Peyer's patch (tissue), 4 donors: ENCODE measurements around the gene SIRPA. TPM values are rescaled to one million over a fixed set of nuclear protein-coding genes. Genes with fewer than 3 reads are reported as not detected.

Experiments
- DNase-seq, 3 donors: peaks; one replicate each; pipeline ENCODE4 v3.0.0-alpha.2; 2017 to 2019
- H3K27ac ChIP-seq, 4 donors: fragments of 200-600 bp; sonication (generic); one replicate each; pipeline ENCODE4 v1.5.1; 2016 to 2019
- H3K27me3 ChIP-seq, 2 donors: fragments of 200-600 bp; sonication (generic); one replicate each; pipeline ENCODE4 v1.5.1; 2019
- H3K36me3 ChIP-seq, 3 donors: fragments of 200-600 bp; sonication (generic); one replicate each; pipeline ENCODE4 v1.5.1; 2016 to 2019
- H3K4me1 ChIP-seq, 4 donors: fragments of 200-600 bp; sonication (generic); one replicate each; pipeline ENCODE4 v1.5.1; 2016 to 2019
- H3K4me3 ChIP-seq, 4 donors: fragments of 200-600 bp; sonication (generic); 1 replicate in 3 of 4; 2 replicates in 1 of 4; pipeline ENCODE4 v1.5.1; 2016 to 2019; ENCODE audit warnings: mild to moderate bottlenecking in 1 of 4
- H3K9me3 ChIP-seq, 4 donors: fragments of 200-600 bp; sonication (generic); one replicate each; pipeline ENCODE4 v1.5.1; 2016 to 2019; ENCODE audit warnings: mild to moderate bottlenecking in 1 of 4
- CTCF ChIP-seq, 6 experiments: fragments of 450-650 bp in 4 of 6; fragments of 200-600 bp in 2 of 6; sonication (generic) in 1 of 6; IDR thresholded peaks; one replicate each; pipeline ENCODE4 v1.5.1; 2017 to 2019; ENCODE audit warnings: antibody characterized with exemption in 6 of 6, mild to moderate bottlenecking in 3 of 6, moderate library complexity in 1 of 6
- POLR2A ChIP-seq, 2 donors: fragments of 450-650 bp; IDR thresholded peaks; one replicate each; pipeline ENCODE4 v1.5.1; 2017; ENCODE audit warnings: antibody characterized with exemption in 2 of 2, mild to moderate bottlenecking in 2 of 2, moderate library complexity in 2 of 2
- total RNA-seq, 4 donors: library from RNA; depleted of rRNA; stranded (reverse); fragments of >200 nt; gene quantifications; one replicate each; pipeline ENCODE4 v1.1.0, GENCODE V29; 2016

SIRPA gene
- total RNA-seq, 4 donors from 2014 or later = 18.2 to 38.2 (median 26.3) TPM

DNA sequence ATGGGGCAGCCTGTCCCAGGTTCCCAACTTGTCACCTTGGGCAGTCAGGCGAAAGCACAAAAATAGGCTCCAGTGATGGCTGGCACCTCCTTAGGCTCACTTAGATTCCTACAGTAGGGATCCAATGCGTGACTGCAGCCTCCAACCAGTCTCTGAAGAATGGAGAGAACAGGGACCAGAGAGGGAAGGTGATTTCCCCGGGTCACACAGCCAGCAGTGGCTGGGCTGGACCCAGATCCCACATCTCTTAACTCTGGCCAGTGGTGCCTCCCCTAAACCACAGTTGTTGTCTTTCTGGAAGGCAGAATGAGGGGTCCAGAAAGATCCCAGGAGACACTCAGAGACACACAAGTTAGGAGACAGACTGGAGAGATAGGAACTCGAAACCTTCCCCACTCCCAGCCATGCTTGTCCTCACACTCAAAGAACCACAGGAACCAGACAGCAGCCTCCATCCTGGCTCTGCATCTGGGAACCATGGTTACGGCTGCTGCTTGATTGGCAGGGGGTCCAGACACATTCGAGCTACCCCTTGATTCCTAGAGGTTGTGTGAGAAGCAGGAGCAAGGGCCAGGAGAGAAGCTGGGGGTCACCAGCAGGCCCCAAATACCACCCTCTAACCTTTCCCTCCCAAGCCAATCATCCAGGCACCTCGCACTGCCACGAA is 33.1 kb upstream of the SIRPA start:
- no peak for DNase-seq
- no peak for TF ChIP-seq POLR2A (IDR thresholded peaks at IDR 0.05)
- TF ChIP-seq CTCF (IDR thresholded peaks at IDR 0.05) = no peak
- no peak overlapping the region for H3K4me3 ChIP-seq
- peak overlapping the region in 1 of 4 donors; percentile 45 for H3K27ac ChIP-seq
- H3K4me1 ChIP-seq = peaks cover 0 to 8% (median 0%) of the 10 kb centered on the region in 4 donors
- H3K36me3 ChIP-seq = no peaks in the 10 kb centered on the region
- H3K9me3 ChIP-seq = no peaks in the 10 kb centered on the region
- H3K27me3 ChIP-seq = no peaks in the 10 kb centered on the region

GRCh38 chr20:1862663-1863053 is 32.5 kb upstream of the SIRPA start:
- peaks cover 0 to 8% (median 0%) of the 10 kb centered on the region in 4 donors for H3K4me1 ChIP-seq
- no peaks in the 10 kb centered on the region for H3K27me3 ChIP-seq
- H3K4me3 ChIP-seq = no peak overlapping the region
- TF ChIP-seq CTCF (IDR thresholded peaks at IDR 0.05) = no peak
- no peak for TF ChIP-seq POLR2A (IDR thresholded peaks at IDR 0.05)
- H3K36me3 ChIP-seq = no peaks in the 10 kb centered on the region
- no peaks in the 10 kb centered on the region for H3K9me3 ChIP-seq
- DNase-seq = no peak
- H3K27ac ChIP-seq = no peak overlapping the region

GRCh38 chr20:1863296-1863695 is 31.9 kb upstream of the SIRPA start:
- no peaks in the 10 kb centered on the region for H3K27me3 ChIP-seq
- H3K4me3 ChIP-seq = no peak overlapping the region

GRCh38 chr20:1866834-1867233 is 28.4 kb upstream of the SIRPA start:
- no peaks in the 10 kb centered on the region for H3K9me3 ChIP-seq
- H3K27ac ChIP-seq = no peak overlapping the region
- H3K4me1 ChIP-seq = no peaks in the 10 kb centered on the region
- TF ChIP-seq POLR2A (IDR thresholded peaks at IDR 0.05) (no peak), CTCF (IDR thresholded peaks at IDR 0.05) (no peak)
- no peak for DNase-seq
- H3K4me3 ChIP-seq = no peak overlapping the region
- no peaks in the 10 kb centered on the region for H3K36me3 ChIP-seq
- H3K27me3 ChIP-seq = no peaks in the 10 kb centered on the region

More at GRCh38 chr20:1863296-1863695, 31.9 kb upstream of the SIRPA start:
- no peak for DNase-seq
- Histone ChIP-seq H3K36me3 (no peaks in the 10 kb centered on the region), H3K9me3 (no peaks in the 10 kb centered on the region), H3K27ac (no peak overlapping the region), H3K4me1 (peaks cover 0 to 8% (median 0%) of the 10 kb centered on the region in 4 donors)
- no peak for TF ChIP-seq CTCF (IDR thresholded peaks at IDR 0.05)
- TF ChIP-seq POLR2A (IDR thresholded peaks at IDR 0.05) = no peak

DNA sequence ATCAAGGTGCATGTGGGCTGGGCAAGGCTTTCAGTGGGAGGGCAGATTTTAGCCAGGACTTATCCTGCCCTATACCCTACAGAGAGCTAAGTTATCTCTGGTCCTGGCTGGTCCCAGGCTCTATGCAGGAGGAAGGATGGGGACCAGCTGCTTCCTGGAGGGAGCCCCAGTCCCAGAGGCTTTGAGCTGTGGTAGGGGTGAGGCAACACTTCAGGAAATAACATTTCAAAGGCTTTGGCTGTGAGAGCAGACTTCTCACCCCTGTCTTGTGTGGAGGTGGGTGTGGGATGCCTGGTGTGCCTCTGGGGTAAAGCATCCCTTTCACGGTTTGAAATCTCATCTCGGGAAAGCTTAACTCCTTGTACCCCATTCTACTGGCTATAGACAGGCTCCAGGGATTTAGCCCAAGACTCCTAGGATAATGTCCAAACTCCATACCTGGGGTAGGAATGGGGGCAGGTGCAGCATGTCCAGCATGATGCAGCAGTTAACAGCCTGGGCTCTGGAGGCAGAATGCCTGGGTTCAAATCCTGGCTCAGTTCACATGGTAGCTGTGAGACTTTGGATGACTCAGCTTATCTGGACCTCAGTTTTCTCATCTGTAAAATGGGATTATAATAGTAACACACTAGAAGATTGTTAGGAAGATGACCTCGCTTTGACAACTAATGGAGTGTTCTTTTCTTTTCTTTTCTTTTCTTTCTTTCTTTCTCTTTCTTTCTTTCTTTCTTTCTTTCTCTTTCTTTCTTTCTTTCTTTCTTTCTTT is 27.5 kb upstream of the SIRPA start:
- no peak overlapping the region for H3K27ac ChIP-seq
- H3K4me3 ChIP-seq = no peak overlapping the region
- TF ChIP-seq POLR2A (IDR thresholded peaks at IDR 0.05) (no peak), CTCF (IDR thresholded peaks at IDR 0.05) (no peak)
- DNase-seq = no peak
- no peaks in the 10 kb centered on the region for H3K27me3 ChIP-seq
- H3K36me3 ChIP-seq = no peaks in the 10 kb centered on the region
- no peaks in the 10 kb centered on the region for H3K4me1 ChIP-seq
- no peaks in the 10 kb centered on the region for H3K9me3 ChIP-seq
